ENCODE measurements around the gene CYS1.
"Not testable (repeated sequence)": the region's sequence is repeated elsewhere in the genome, so short reads cannot be mapped to it uniquely, and the experiment has no call there.

CYS1 gene

GRCh38 chr2:10045561-10046355 lies 34.5 kb downstream of the CYS1 start:
- DNase-seq = no peak

- peak; percentile 77 to 91 (median 90) for DNase-seq
Observed at GRCh38 chr2:10043906-10044601, 36.2 kb downstream of the CYS1 start.

GRCh38 chr2:10043256-10043905 lies 36.8 kb downstream of the CYS1 start, which contains the start of gene KLF11:
KLF11 (plus strand) TSS chr2:10043550; CDS start chr2:10043717, 167 bp downstream.
- DNase-seq = peak; percentile 55 to 81 (median 74)

- DNase-seq = peak; percentile 11 to 61 (median 28)
Observed at GRCh38 chr2:10042301-10043161, 37.7 kb downstream of the CYS1 start.

- DNase-seq = no peak
Observed at GRCh38 chr2:10041711-10042110, 38.5 kb downstream of the CYS1 start.

- no peak for DNase-seq
Observed at GRCh38 chr2:10039658-10040410, 40.4 kb downstream of the CYS1 start.

GRCh38 chr2:10038716-10039115 lies 41.5 kb downstream of the CYS1 start:
- DNase-seq = no peak

GRCh38 chr2:10038123-10038522 lies 42.1 kb downstream of the CYS1 start:
- no peak for DNase-seq

GRCh38 chr2:10036095-10036884 lies 43.9 kb downstream of the CYS1 start:
- peak in 3 of 6 experiments; percentile 6 to 21 (median 16) for DNase-seq

GRCh38 chr2:10035633-10036032 lies 44.6 kb downstream of the CYS1 start:
- no peak for DNase-seq

GRCh38 chr2:10035053-10035422 lies 45.2 kb downstream of the CYS1 start:
- DNase-seq = no peak

- no peak for DNase-seq
Observed at GRCh38 chr2:10034333-10035052, 45.7 kb downstream of the CYS1 start.

- DNase-seq = no peak
Observed at GRCh38 chr2:10033251-10034006, 46.8 kb downstream of the CYS1 start.

GRCh38 chr2:10032746-10033105 lies 47.5 kb downstream of the CYS1 start:
- no peak for DNase-seq

GRCh38 chr2:10031886-10032745 lies 48.1 kb downstream of the CYS1 start:
- no peak for DNase-seq

GRCh38 chr2:10030798-10031197 lies 49.4 kb downstream of the CYS1 start:
- DNase-seq = not testable (repeated sequence)

GRCh38 chr2:10030311-10030736 lies 49.9 kb downstream of the CYS1 start:
- no peak for DNase-seq

- DNase-seq = no peak
Observed at GRCh38 chr2:10029875-10030223, 50.4 kb downstream of the CYS1 start.
